Measurements from ENCODE around the gene NLK. TPM values are rescaled to one million over a fixed set of nuclear protein-coding genes. Genes with fewer than 3 reads are reported as not detected.

The NLK gene
- total and polyA plus RNA-seq, 2 donors (not counting 3 experiments of a cell fraction or from before 2014, with no cell fraction given) = 23.8 to 34.2 TPM

GRCh38 chr17:27993161-27993695 is 49.2 kb upstream of the NLK start:
- DNase-seq (ENCODE audit: low read depth, low spot score) = no peak
- no peaks in the 10 kb centered on the region for H3K9me3 ChIP-seq (replicated peaks; ENCODE audit: control insufficient read depth, insufficient read depth, low read length)
- H3K27me3 ChIP-seq (ENCODE audit: control insufficient read depth in 2 of 2, insufficient read depth in 2 of 2, low read length in 2 of 2) = no peaks in the 10 kb centered on the region
- POLR2A ChIA-PET = no interaction called here
- no peak for FAIRE-seq
- dilution Hi-C loops (cut with MboI; ENCODE audit: extremely low pct_ligation_motif_present, low sequenced_read_pairs) (no loop called here), intact Hi-C loops (cut with micrococcal nuclease) (no loop called here)
- H3K9me1 ChIP-seq (replicated peaks; ENCODE audit: control insufficient read depth, extremely low read depth, insufficient read depth, low read length) = no peaks in the 10 kb centered on the region
- H3K79me2 ChIP-seq (ENCODE audit: control insufficient read depth, insufficient read depth, low read length) = no peaks in the 10 kb centered on the region
- H3K4me3 ChIP-seq (replicated peaks in 1 of 3; ENCODE audit: insufficient read depth in 1 of 3, low read depth in 1 of 3, low read length in 3 of 3) = no peak overlapping the region
- H3K27ac ChIP-seq (ENCODE audit: insufficient read depth, low read depth, low read length) = no peak overlapping the region
- no peak overlapping the region for H3K9ac ChIP-seq (replicated peaks; ENCODE audit: extremely low read depth, insufficient read depth, low read length)
- H3K4me2 ChIP-seq (ENCODE audit: insufficient read depth, low read length) = no peak overlapping the region
- H3K36me3 ChIP-seq (ENCODE audit: control insufficient read depth in 2 of 2, extremely low read depth in 1 of 2, insufficient read depth in 2 of 2, low read length in 2 of 2) = no peaks in the 10 kb centered on the region
- no peak overlapping the region for H2AFZ ChIP-seq (ENCODE audit: low read depth, low read length)
- TF ChIP-seq FOS (IDR thresholded peaks at IDR 0.05; ENCODE audit: borderline replicate concordance, insufficient read depth, low read length) = no peak
- no peak for TF ChIP-seq POLR2AphosphoS5 (IDR thresholded peaks at IDR 0.05; ENCODE audit: insufficient read depth, low read depth, low read length)
- no peak for TF ChIP-seq GATA2 (IDR thresholded peaks at IDR 0.05; ENCODE audit: insufficient read depth, insufficient read length, low read depth, low read length)
- no peak for TF ChIP-seq CTCF (IDR thresholded peaks at IDR 0.05; ENCODE audit: extremely low read depth in 1 of 2, insufficient read depth in 1 of 2, low read depth in 1 of 2, low read length in 2 of 2)
- no peak for TF ChIP-seq POLR2A (IDR thresholded peaks at IDR 0.05; ENCODE audit: low read depth, low read length)
- no peak for TF ChIP-seq MYC (IDR thresholded peaks at IDR 0.05; ENCODE audit: low read depth, low read length)
- no peak for TF ChIP-seq JUN (IDR thresholded peaks at IDR 0.05; ENCODE audit: borderline replicate concordance, insufficient read depth, insufficient read length, low read depth)
- TF ChIP-seq MAX (IDR thresholded peaks at IDR 0.05; ENCODE audit: insufficient read depth, insufficient read length) = no peak
- no peak for TF ChIP-seq EZH2 (IDR thresholded peaks at IDR 0.05; ENCODE audit: borderline replicate concordance, low read depth, low read length, severe bottlenecking)
- BruUV-seq (replicated peaks) = no TSS peak
- H4K20me1 ChIP-seq (replicated peaks; ENCODE audit: control insufficient read depth, extremely low read depth, insufficient read depth, low read length) = no peaks in the 10 kb centered on the region
- H3K4me1 ChIP-seq (ENCODE audit: control insufficient read depth, extremely low read depth, insufficient read depth, low read length) = peaks cover 19% of the 10 kb centered on the region
- CTCF ChIA-PET = no interaction called here

All from endothelial cell of umbilical vein (primary cell).